ENCODE results near the gene STARD3. TPM values are rescaled to one million over a fixed set of nuclear protein-coding genes. Genes with fewer than 3 reads are reported as not detected.

STARD3 gene
- total RNA-seq, 2 experiments from 2014 or later: 56.1 to 56.8 TPM

GRCh38 chr17:39599004-39599664 lies 37.8 kb upstream of the STARD3 start:
- Mint-ChIP-seq H3K4me1 (ENCODE audit: low read depth) (peaks cover 29% of the 10 kb centered on the region), H3K4me3 (no peak overlapping the region), H3K9me3 (no peaks in the 10 kb centered on the region), H3K27me3 (ENCODE audit: low read depth) (peaks cover 84% of the 10 kb centered on the region), H3K27ac (no peak overlapping the region), H3K36me3 (ENCODE audit: low read depth) (no peaks in the 10 kb centered on the region)
- no peak for DNase-seq
- CTCF ChIA-PET: interaction anchor here (2.0 kb wide), 1 partner anchor 22 kb away, joined by 6 read pairs; no protein-coding TSS in a partner anchor
- intact Hi-C loops (cut with micrococcal nuclease): no loop called here

- H3K27me3 Mint-ChIP-seq (ENCODE audit: low read depth): peaks cover 83% of the 10 kb centered on the region
- DNase-seq: no peak
- H3K9me3 Mint-ChIP-seq: no peaks in the 10 kb centered on the region
- no peaks in the 10 kb centered on the region for H3K36me3 Mint-ChIP-seq (ENCODE audit: low read depth)
- no peak overlapping the region for H3K4me3 Mint-ChIP-seq
- peaks cover 32% of the 10 kb centered on the region for H3K4me1 Mint-ChIP-seq (ENCODE audit: low read depth)
- intact Hi-C loops (cut with micrococcal nuclease): loop anchor here (5.0 kb wide), 1 partner anchor 52 kb away; no protein-coding TSS in a partner anchor
- CTCF ChIA-PET: interaction anchor here (1.2 to 2.0 kb wide), 2 partner anchors 22 to 23 kb away, joined by 3 to 6 read pairs; no protein-coding TSS in a partner anchor
- no peak overlapping the region for H3K27ac Mint-ChIP-seq
These were observed 37.2 kb upstream of the STARD3 start for GRCh38 chr17:39599665-39600231.

GRCh38 chr17:39600288-39600996 lies 36.5 kb upstream of the STARD3 start:
- CTCF ChIA-PET: interaction anchor here (1.1 to 2.0 kb wide), 3 partner anchors 21 to 35 kb away, joined by 3 to 6 read pairs (median 4); no protein-coding TSS in a partner anchor
- H3K36me3 Mint-ChIP-seq (ENCODE audit: low read depth): no peaks in the 10 kb centered on the region
- intact Hi-C loops (cut with micrococcal nuclease): loop anchor here (5.0 kb wide), 1 partner anchor 53 kb away; no protein-coding TSS in a partner anchor
- H3K4me1 Mint-ChIP-seq (ENCODE audit: low read depth): peaks cover 37% of the 10 kb centered on the region
- DNase-seq: no peak
- peaks cover 84% of the 10 kb centered on the region for H3K27me3 Mint-ChIP-seq (ENCODE audit: low read depth)
- no peak overlapping the region for H3K4me3 Mint-ChIP-seq
- no peak overlapping the region for H3K27ac Mint-ChIP-seq
- no peaks in the 10 kb centered on the region for H3K9me3 Mint-ChIP-seq

GRCh38 chr17:39600997-39601597 lies 35.8 kb upstream of the STARD3 start:
- CTCF ChIA-PET: interaction anchor here (1.1 to 2.0 kb wide), 3 partner anchors 21 to 34 kb away, joined by 3 to 6 read pairs (median 4); no protein-coding TSS in a partner anchor
- Mint-ChIP-seq H3K27me3 (ENCODE audit: low read depth) (peaks cover 83% of the 10 kb centered on the region), H3K36me3 (ENCODE audit: low read depth) (no peaks in the 10 kb centered on the region), H3K4me1 (ENCODE audit: low read depth) (peaks cover 39% of the 10 kb centered on the region), H3K4me3 (no peak overlapping the region), H3K27ac (no peak overlapping the region), H3K9me3 (no peaks in the 10 kb centered on the region)
- DNase-seq: no peak
- intact Hi-C loops (cut with micrococcal nuclease): loop anchor here (5.0 kb wide), 1 partner anchor 54 kb away; no protein-coding TSS in a partner anchor

GRCh38 chr17:39601758-39602532 lies 35.0 kb upstream of the STARD3 start:
- intact Hi-C loops (cut with micrococcal nuclease): loop anchor here (5.0 kb wide), 1 partner anchor 55 kb away; no protein-coding TSS in a partner anchor
- Mint-ChIP-seq H3K4me1 (ENCODE audit: low read depth) (peaks cover 38% of the 10 kb centered on the region), H3K27me3 (ENCODE audit: low read depth) (peaks cover 78% of the 10 kb centered on the region), H3K4me3 (no peak overlapping the region), H3K27ac (no peak overlapping the region), H3K9me3 (no peaks in the 10 kb centered on the region), H3K36me3 (ENCODE audit: low read depth) (no peaks in the 10 kb centered on the region)
- DNase-seq: no peak
- CTCF ChIA-PET: interaction anchor here (1.5 kb wide), 1 partner anchor 20 kb away, joined by 5 read pairs; no protein-coding TSS in a partner anchor

- intact Hi-C loops (cut with micrococcal nuclease): loop anchor here (5.0 kb wide), 1 partner anchor 55 kb away; no protein-coding TSS in a partner anchor
- H3K9me3 Mint-ChIP-seq: no peaks in the 10 kb centered on the region
- H3K36me3 Mint-ChIP-seq (ENCODE audit: low read depth): no peaks in the 10 kb centered on the region
- no peak for DNase-seq
- no peak overlapping the region for H3K27ac Mint-ChIP-seq
- CTCF ChIA-PET: interaction anchor here (1.5 kb wide), 1 partner anchor 19 kb away, joined by 5 read pairs; no protein-coding TSS in a partner anchor
- no peak overlapping the region for H3K4me3 Mint-ChIP-seq
- H3K4me1 Mint-ChIP-seq (ENCODE audit: low read depth): peaks cover 35% of the 10 kb centered on the region
- H3K27me3 Mint-ChIP-seq (ENCODE audit: low read depth): peaks cover 77% of the 10 kb centered on the region
These were observed 34.2 kb upstream of the STARD3 start for GRCh38 chr17:39602533-39603303.

GRCh38 chr17:39603304-39604016 lies 33.5 kb upstream of the STARD3 start:
- H3K9me3 Mint-ChIP-seq: no peaks in the 10 kb centered on the region
- CTCF ChIA-PET: interaction anchor here (1.5 kb wide), 1 partner anchor 18 kb away, joined by 5 read pairs; no protein-coding TSS in a partner anchor
- no peak overlapping the region for H3K27ac Mint-ChIP-seq
- DNase-seq: no peak
- peaks cover 75% of the 10 kb centered on the region for H3K27me3 Mint-ChIP-seq (ENCODE audit: low read depth)
- intact Hi-C loops (cut with micrococcal nuclease): loop anchor here (5.0 kb wide), 1 partner anchor 56 kb away; no protein-coding TSS in a partner anchor
- no peaks in the 10 kb centered on the region for H3K36me3 Mint-ChIP-seq (ENCODE audit: low read depth)
- H3K4me3 Mint-ChIP-seq: no peak overlapping the region
- H3K4me1 Mint-ChIP-seq (ENCODE audit: low read depth): peaks cover 28% of the 10 kb centered on the region

- Mint-ChIP-seq H3K4me3 (peak overlapping the region; percentile 6), H3K4me1 (ENCODE audit: low read depth) (peaks cover 20% of the 10 kb centered on the region), H3K27ac (no peak overlapping the region), H3K9me3 (no peaks in the 10 kb centered on the region), H3K27me3 (ENCODE audit: low read depth) (peaks cover 73% of the 10 kb centered on the region), H3K36me3 (ENCODE audit: low read depth) (no peaks in the 10 kb centered on the region)
- CTCF ChIA-PET: no interaction called here
- intact Hi-C loops (cut with micrococcal nuclease): loop anchor here (5.0 kb wide), 1 partner anchor 58 kb away; no protein-coding TSS in a partner anchor
- no peak for DNase-seq
These were observed 31.9 kb upstream of the STARD3 start for GRCh38 chr17:39604911-39605491.

- H3K4me3 Mint-ChIP-seq: no peak overlapping the region
- no peaks in the 10 kb centered on the region for H3K36me3 Mint-ChIP-seq (ENCODE audit: low read depth)
- H3K9me3 Mint-ChIP-seq: no peaks in the 10 kb centered on the region
- peaks cover 19% of the 10 kb centered on the region for H3K4me1 Mint-ChIP-seq (ENCODE audit: low read depth)
- H3K27me3 Mint-ChIP-seq (ENCODE audit: low read depth): peaks cover 65% of the 10 kb centered on the region
- DNase-seq: no peak
- intact Hi-C loops (cut with micrococcal nuclease): no loop called here
- no peak overlapping the region for H3K27ac Mint-ChIP-seq
- CTCF ChIA-PET: interaction anchor here (0.6 to 0.8 kb wide), 2 partner anchors 16 to 57 kb away, joined by 3 to 4 read pairs; no protein-coding TSS in a partner anchor
These were observed 31.2 kb upstream of the STARD3 start for GRCh38 chr17:39605492-39606433.

Measured in activated naive CD4-positive, alpha-beta T cell treated with anti-CD3 and anti-CD28 coated beads for 36 hours (primary cell).